CD14-positive monocyte (primary cell): ENCODE data around the gene PIM2. TPM values are rescaled to one million over a fixed set of nuclear protein-coding genes. Genes with fewer than 3 reads are reported as not detected.
A peak's percentile ranks its signal among the peaks of the same experiment; 100 is the strongest.

ENCODE experiments used
- DNase-seq, 3 donors: peaks; one replicate each; pipeline ENCODE4 v3.0.0-alpha.2; 2011 to 2022
- H2AFZ ChIP-seq: 2 replicates; pipeline ENCODE4 v1.6.0; 2012; ENCODE audit warnings: mild to moderate bottlenecking, low read depth, low read length, inconsistent platforms; ENCODE audit not compliant: insufficient read depth, poor library complexity, severe bottlenecking
- H3K27ac ChIP-seq, 2 donors: 1 replicate in 1 of 2; 2 replicates in 1 of 2; pipeline ENCODE4 v1.5.1; 2012 to 2013; ENCODE audit warnings: low read length in 2 of 2, control low read depth in 1 of 2, inconsistent platforms in 1 of 2, low read depth in 1 of 2, mild to moderate bottlenecking in 1 of 2
- H3K27me3 ChIP-seq, 2 donors: one replicate each; pipeline versions ENCODE4 v1.6.0 to v1.6.1; 2011 to 2013; ENCODE audit warnings: low read length in 2 of 2; ENCODE audit not compliant: control insufficient read depth in 2 of 2, insufficient read depth in 2 of 2
- H3K36me3 ChIP-seq, 2 donors: replicated peaks in 1 of 2; 1 replicate in 1 of 2; 2 replicates in 1 of 2; pipeline versions ENCODE4 v1.5.1 to v1.6.1; 2012 to 2013; ENCODE audit warnings: low read length in 2 of 2, control low read depth in 1 of 2, inconsistent platforms in 1 of 2, mild to moderate bottlenecking in 1 of 2; ENCODE audit not compliant: insufficient read depth in 2 of 2, control insufficient read depth in 1 of 2
- H3K4me1 ChIP-seq, 2 donors: 1 replicate in 1 of 2; 2 replicates in 1 of 2; pipeline versions ENCODE4 v1.5.1 to v1.6.1; 2012 to 2013; ENCODE audit warnings: low read length in 2 of 2, control low read depth in 1 of 2, inconsistent platforms in 1 of 2, mild to moderate bottlenecking in 1 of 2, moderate library complexity in 1 of 2; ENCODE audit not compliant: insufficient read depth in 2 of 2, control insufficient read depth in 1 of 2
- H3K4me2 ChIP-seq: replicated peaks from 2 replicates; pipeline ENCODE3; 2012; ENCODE audit warnings: low read length, moderate library complexity, mild to moderate bottlenecking; ENCODE audit not compliant: poor library complexity, severe bottlenecking; ENCODE audit errors: extremely low read depth
- H3K4me3 ChIP-seq, 3 experiments: fragments of 200-600 bp in 1 of 3; sonication (generic) in 1 of 3; replicated peaks in 1 of 3; 1 replicate in 2 of 3; 2 replicates in 1 of 3; pipeline ENCODE4 v1.5.1; 2011 to 2013; ENCODE audit warnings: low read length in 3 of 3, mild to moderate bottlenecking in 3 of 3, control low read depth in 2 of 3, low read depth in 2 of 3, inconsistent platforms in 1 of 3, moderate library complexity in 1 of 3
- H3K79me2 ChIP-seq: 2 replicates; pipeline ENCODE4 v1.6.0; 2012; ENCODE audit warnings: mild to moderate bottlenecking, control low read depth, inconsistent platforms, low read length, moderate library complexity; ENCODE audit not compliant: insufficient read depth
- H3K9ac ChIP-seq: 2 replicates; pipeline ENCODE4 v1.6.0; 2017; ENCODE audit warnings: low read length, mild to moderate bottlenecking; ENCODE audit not compliant: insufficient read depth, poor library complexity, severe bottlenecking
- H3K9me3 ChIP-seq, 2 donors: replicated peaks in 1 of 2; 1 replicate in 1 of 2; 2 replicates in 1 of 2; pipeline versions ENCODE4 v1.5.1 to v1.6.1; 2012 to 2013; ENCODE audit warnings: low read length in 2 of 2, control low read depth in 1 of 2; ENCODE audit not compliant: control insufficient read depth in 1 of 2, insufficient read depth in 1 of 2
- H4K20me1 ChIP-seq: 2 replicates; pipeline ENCODE4 v1.6.0; 2012; ENCODE audit warnings: mild to moderate bottlenecking, low read length, control low read depth, moderate library complexity; ENCODE audit not compliant: insufficient read depth
- H3K27ac Mint-ChIP-seq, 7 donors: one replicate each; pipeline ENCODE4 v1.8.0; 2020; ENCODE audit warnings: mild to moderate bottlenecking in 7 of 7, mixed read lengths in 7 of 7, moderate library complexity in 6 of 7, inconsistent platforms in 2 of 7
- H3K27me3 Mint-ChIP-seq, 3 donors: one replicate each; pipeline ENCODE4 v1.8.0; 2021 to 2022; ENCODE audit warnings: low read depth in 3 of 3, mild to moderate bottlenecking in 3 of 3, mixed read lengths in 3 of 3, moderate library complexity in 3 of 3, inconsistent platforms in 1 of 3
- H3K36me3 Mint-ChIP-seq, 2 donors: one replicate each; pipeline ENCODE4 v1.8.0; 2020; ENCODE audit warnings: mixed read lengths in 2 of 2, inconsistent platforms in 1 of 2, mild to moderate bottlenecking in 1 of 2
- H3K4me1 Mint-ChIP-seq: one replicate; pipeline ENCODE4 v1.8.0; 2020; ENCODE audit warnings: mild to moderate bottlenecking, mixed read lengths
- H3K4me3 Mint-ChIP-seq, 2 donors: one replicate each; pipeline ENCODE4 v1.8.0; 2020; ENCODE audit warnings: mild to moderate bottlenecking in 2 of 2, mixed read lengths in 2 of 2, moderate library complexity in 1 of 2
- H3K9me3 Mint-ChIP-seq, 7 donors: one replicate each; pipeline ENCODE4 v1.8.0; 2020 to 2022; ENCODE audit warnings: mixed read lengths in 7 of 7, mild to moderate bottlenecking in 6 of 7, moderate library complexity in 6 of 7, inconsistent platforms in 2 of 7
- CTCF ChIP-seq: fragments of 200-600 bp; IDR thresholded peaks from one replicate; pipeline ENCODE4 v1.8.0; 2022; ENCODE audit warnings: antibody characterized with exemption, mild to moderate bottlenecking
- WGBS: methylation state at CpG from one replicate; pipeline ENCODE4 v1.1.5; 2013; ENCODE audit warnings: missing lambda C conversion rate; ENCODE audit not compliant: insufficient coverage; 5-methylcytosine and 5-hydroxymethylcytosine counted together
- intact Hi-C, 2 donors: fragments of 100-400 bp; cut with micrococcal nuclease; formaldehyde crosslinking; loops; one replicate each; pipeline versions ENCODE4 v1.15.0 to v1.15.1; 2023
- polyA plus RNA-seq, 3 donors: library from polyadenylated mRNA; depleted of rRNA in 1 of 3; unstranded in 2 of 3; stranded (reverse) in 1 of 3; fragments of 300-500 nt in 2 of 3; fragments of >200 nt in 1 of 3; fragmentation: Illumina TruSeq in 2 of 3; gene quantifications; 1 replicate in 2 of 3; 2 replicates in 1 of 3; pipeline ENCODE4 v1.2.3, GENCODE V29; 2012 to 2021

Gene PIM2
- polyA plus RNA-seq, 3 donors = 6.7 to 39.4 (median 9.9) TPM

- peaks cover 61% of the 10 kb centered on the region for H3K79me2 ChIP-seq
- peaks cover 26% of the 10 kb centered on the region for H3K4me1 Mint-ChIP-seq
- H3K4me2 ChIP-seq = no peak overlapping the region
Measured at GRCh38 chrX:48942895-48943294, 24.1 kb upstream of the PIM2 start.

GRCh38 chrX:48940404-48940955 is 21.7 kb upstream of the PIM2 start:
- Histone ChIP-seq H3K4me3 (no peak overlapping the region), H3K9me3 (no peaks in the 10 kb centered on the region), H3K27ac (peak overlapping the region in 1 of 2 donors; percentile 75), H3K27me3 (no peaks in the 10 kb centered on the region), H3K36me3 (peaks cover 16 to 39% of the 10 kb centered on the region in 2 donors), H3K9ac (no peak overlapping the region), H4K20me1 (peaks cover 27% of the 10 kb centered on the region), H3K79me2 (peaks cover 53% of the 10 kb centered on the region), H2AFZ (no peak overlapping the region), H3K4me2 (no peak overlapping the region), H3K4me1 (peaks cover 31 to 35% of the 10 kb centered on the region in 2 donors)
- Mint-ChIP-seq H3K36me3 (peaks cover 32 to 55% of the 10 kb centered on the region in 2 donors), H3K4me1 (peaks cover 42% of the 10 kb centered on the region), H3K9me3 (no peaks in the 10 kb centered on the region), H3K4me3 (no peak overlapping the region), H3K27ac (peak overlapping the region in 4 of 7 donors; percentile 50 to 95 (median 93)), H3K27me3 (peaks cover 0 to 4% (median 1%) of the 10 kb centered on the region in 3 donors)
- no peak for DNase-seq
- no peak for TF ChIP-seq CTCF
- intact Hi-C loops = loop anchor here in 1 of 2 donors (10.0 kb wide), 1 partner anchor 46 kb away; the partner anchor contains the start of genes PQBP1 and TIMM17B
- no CpG with 5 or more reads among the region's 2 CpGs for WGBS

More at GRCh38 chrX:48942895-48943294, 24.1 kb upstream of the PIM2 start:
- WGBS = 86% methylated on average over 1 of the region's 2 CpGs
- Histone ChIP-seq H3K9me3 (no peaks in the 10 kb centered on the region), H4K20me1 (peaks cover 35% of the 10 kb centered on the region), H3K4me3 (no peak overlapping the region), H2AFZ (no peak overlapping the region), H3K36me3 (peaks cover 18 to 43% of the 10 kb centered on the region in 2 donors), H3K27ac (no peak overlapping the region), H3K9ac (no peak overlapping the region), H3K27me3 (no peaks in the 10 kb centered on the region), H3K4me1 (peaks cover 13 to 20% of the 10 kb centered on the region in 2 donors)
- H3K27ac Mint-ChIP-seq = peak overlapping the region in 3 of 7 donors; percentile 50 to 65 (median 59)
- H3K27me3 Mint-ChIP-seq = peaks cover 0 to 3% (median 1%) of the 10 kb centered on the region in 3 donors
- intact Hi-C loops = loop anchor here in 1 of 2 donors (10.0 kb wide), 1 partner anchor 48 kb away; the partner anchor contains the start of genes PQBP1 and TIMM17B
- no peak for DNase-seq
- H3K36me3 Mint-ChIP-seq = peaks cover 32 to 47% of the 10 kb centered on the region in 2 donors
- no peak for TF ChIP-seq CTCF
- no peaks in the 10 kb centered on the region for H3K9me3 Mint-ChIP-seq
- no peak overlapping the region for H3K4me3 Mint-ChIP-seq
